Progenitor cell of endocrine pancreas (in vitro differentiated cells): ENCODE measurements around the gene S1PR5. TPM values are rescaled to one million over a fixed set of nuclear protein-coding genes. Genes with fewer than 3 reads are reported as not detected.

ENCODE experiments used
- DNase-seq: peaks from one replicate; pipeline ENCODE4 v3.0.0; 2021; ENCODE audit warnings: low spot score; ENCODE audit not compliant: unreplicated experiment
- H3K27ac Mint-ChIP-seq: 2 replicates; pipeline ENCODE4 v1.8.0; 2021; ENCODE audit warnings: mild to moderate bottlenecking, moderate library complexity, mixed read lengths
- H3K27me3 Mint-ChIP-seq: 2 replicates; pipeline ENCODE4 v1.8.0; 2021; ENCODE audit warnings: mixed read lengths
- H3K36me3 Mint-ChIP-seq: 2 replicates; pipeline ENCODE4 v1.8.0; 2022; ENCODE audit warnings: mixed read lengths; ENCODE audit not compliant: insufficient read depth
- H3K4me1 Mint-ChIP-seq: 2 replicates; pipeline ENCODE4 v1.8.0; 2021; ENCODE audit warnings: low read depth, mixed read lengths
- H3K4me3 Mint-ChIP-seq: 2 replicates; pipeline ENCODE4 v1.8.0; 2021; ENCODE audit warnings: low read depth, mild to moderate bottlenecking, moderate library complexity, mixed read lengths
- H3K9me3 Mint-ChIP-seq: 2 replicates; pipeline ENCODE4 v1.8.0; 2021; ENCODE audit warnings: low read depth, mixed read lengths
- total RNA-seq: library from RNA; stranded (reverse); gene quantifications from 2 replicates; pipeline ENCODE4 v1.2.1, GENCODE V29; 2021
- TF ChIP-seq, protein P1 (sequence below): fragments of 200-600 bp; sonication (generic); IDR thresholded peaks from one replicate; pipeline ENCODE4 v1.5.0; 2021; ENCODE audit warnings: antibody characterized with exemption, mild to moderate bottlenecking; ENCODE audit not compliant: unreplicated experiment

S1PR5 gene
- total RNA-seq, 1 donor from 2014 or later: not detected

DNA sequence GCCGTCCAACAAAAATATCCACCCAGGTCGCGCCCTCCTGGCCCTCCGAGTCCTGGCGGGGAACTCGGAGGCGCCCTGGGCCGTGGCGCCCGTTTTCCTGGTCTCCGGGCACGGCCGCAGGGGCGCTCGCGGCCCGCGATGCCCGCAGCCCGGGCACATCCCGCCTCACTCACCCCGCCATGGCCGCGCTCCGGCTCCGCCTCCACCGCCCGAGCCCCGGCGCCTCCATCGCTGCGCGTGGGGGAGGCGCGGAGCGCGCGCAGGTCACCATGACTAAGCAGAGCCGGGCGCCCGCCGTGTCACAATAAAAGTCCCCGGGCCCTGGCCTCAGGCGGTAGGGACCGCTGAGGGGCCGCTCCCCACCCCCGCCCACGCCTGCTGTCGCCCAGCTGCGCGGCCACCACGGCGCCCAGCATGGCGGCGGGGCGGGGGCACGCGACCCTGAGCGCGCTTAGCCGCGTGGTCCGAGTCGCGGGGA is 14.7 kb downstream of the S1PR5 start:
- TF ChIP-seq, protein P1, sequence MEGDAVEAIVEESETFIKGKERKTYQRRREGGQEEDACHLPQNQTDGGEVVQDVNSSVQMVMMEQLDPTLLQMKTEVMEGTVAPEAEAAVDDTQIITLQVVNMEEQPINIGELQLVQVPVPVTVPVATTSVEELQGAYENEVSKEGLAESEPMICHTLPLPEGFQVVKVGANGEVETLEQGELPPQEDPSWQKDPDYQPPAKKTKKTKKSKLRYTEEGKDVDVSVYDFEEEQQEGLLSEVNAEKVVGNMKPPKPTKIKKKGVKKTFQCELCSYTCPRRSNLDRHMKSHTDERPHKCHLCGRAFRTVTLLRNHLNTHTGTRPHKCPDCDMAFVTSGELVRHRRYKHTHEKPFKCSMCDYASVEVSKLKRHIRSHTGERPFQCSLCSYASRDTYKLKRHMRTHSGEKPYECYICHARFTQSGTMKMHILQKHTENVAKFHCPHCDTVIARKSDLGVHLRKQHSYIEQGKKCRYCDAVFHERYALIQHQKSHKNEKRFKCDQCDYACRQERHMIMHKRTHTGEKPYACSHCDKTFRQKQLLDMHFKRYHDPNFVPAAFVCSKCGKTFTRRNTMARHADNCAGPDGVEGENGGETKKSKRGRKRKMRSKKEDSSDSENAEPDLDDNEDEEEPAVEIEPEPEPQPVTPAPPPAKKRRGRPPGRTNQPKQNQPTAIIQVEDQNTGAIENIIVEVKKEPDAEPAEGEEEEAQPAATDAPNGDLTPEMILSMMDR: peak; percentile 28
- peak overlapping the region; percentile 84 for H3K4me3 Mint-ChIP-seq
- H3K27ac Mint-ChIP-seq: peak overlapping the region; percentile 93
- peak; percentile 90 for DNase-seq
- H3K4me1 Mint-ChIP-seq: peaks cover 5% of the 10 kb centered on the region
- H3K27me3 Mint-ChIP-seq: no peaks in the 10 kb centered on the region
- peaks cover 3% of the 10 kb centered on the region for H3K36me3 Mint-ChIP-seq
- no peaks in the 10 kb centered on the region for H3K9me3 Mint-ChIP-seq

- Mint-ChIP-seq H3K27ac (peak overlapping the region; percentile 93), H3K4me1 (peaks cover 5% of the 10 kb centered on the region), H3K27me3 (no peaks in the 10 kb centered on the region), H3K4me3 (peak overlapping the region; percentile 83), H3K36me3 (peaks cover 7% of the 10 kb centered on the region), H3K9me3 (no peaks in the 10 kb centered on the region)
- TF ChIP-seq, protein P1: no peak
- DNase-seq: peak; percentile 17
Observed at GRCh38 chr19:10501971-10502523, 15.2 kb downstream of the S1PR5 start.

GRCh38 chr19:10500247-10500592 is 17.0 kb downstream of the S1PR5 start:
- peaks cover 5% of the 10 kb centered on the region for H3K4me1 Mint-ChIP-seq
- no peaks in the 10 kb centered on the region for H3K27me3 Mint-ChIP-seq
- DNase-seq: no peak
- peak overlapping the region; percentile 46 for H3K4me3 Mint-ChIP-seq
- peaks cover 10% of the 10 kb centered on the region for H3K36me3 Mint-ChIP-seq
- no peaks in the 10 kb centered on the region for H3K9me3 Mint-ChIP-seq
- no peak overlapping the region for H3K27ac Mint-ChIP-seq
- TF ChIP-seq, protein P1: no peak

- Mint-ChIP-seq H3K27ac (no peak overlapping the region), H3K4me3 (peak overlapping the region; percentile 46)
- DNase-seq: no peak
Observed at GRCh38 chr19:10499550-10500246, 17.5 kb downstream of the S1PR5 start.

DNA sequence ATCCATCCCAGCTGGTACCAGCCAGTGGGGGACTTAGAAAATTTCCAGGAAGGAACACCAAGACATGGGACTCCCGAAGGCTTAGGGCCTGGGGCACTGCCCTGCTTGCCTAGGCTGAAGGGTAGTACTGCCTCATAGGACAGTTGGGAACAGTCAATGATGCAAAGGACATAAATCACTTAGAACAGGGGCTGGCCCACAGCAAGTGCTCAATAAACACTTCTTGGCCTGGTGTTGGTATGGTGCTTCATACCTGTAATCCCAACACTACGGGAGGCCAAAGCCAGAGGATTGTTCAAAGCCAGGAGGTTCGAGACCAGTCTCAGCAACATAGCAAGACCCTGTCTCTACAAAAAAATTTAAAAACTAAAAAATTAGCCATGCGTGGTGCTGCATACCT is 19.9 kb downstream of the S1PR5 start:
- TF ChIP-seq, protein P1: no peak
- Mint-ChIP-seq H3K4me1 (peaks cover 5% of the 10 kb centered on the region), H3K9me3 (no peaks in the 10 kb centered on the region), H3K36me3 (peaks cover 15% of the 10 kb centered on the region), H3K27me3 (no peaks in the 10 kb centered on the region), H3K4me3 (no peak overlapping the region), H3K27ac (no peak overlapping the region)
- no peak for DNase-seq

More at GRCh38 chr19:10499550-10500246, 17.5 kb downstream of the S1PR5 start:
- H3K27me3 Mint-ChIP-seq: no peaks in the 10 kb centered on the region
- TF ChIP-seq, protein P1: no peak
- no peaks in the 10 kb centered on the region for H3K9me3 Mint-ChIP-seq
- H3K4me1 Mint-ChIP-seq: peaks cover 5% of the 10 kb centered on the region
- peaks cover 10% of the 10 kb centered on the region for H3K36me3 Mint-ChIP-seq
